Brain microvascular endothelial cell (primary cell): ENCODE results near the gene CABP7.

Experiments used
- DNase-seq: peaks from one replicate; pipeline ENCODE4 v3.0.0-alpha.2; 2020
- H3K27ac ChIP-seq: fragments of 250-450 bp; sonication (Bioruptor Pico); 2 replicates; pipeline ENCODE4 v1.5.1; 2020; ENCODE audit warnings: mild to moderate bottlenecking, moderate library complexity
- H3K27me3 ChIP-seq: fragments of 250-450 bp; sonication (Bioruptor Pico); replicated peaks from 2 replicates; pipeline ENCODE4 v1.5.1; 2020; ENCODE audit warnings: mild to moderate bottlenecking
- H3K36me3 ChIP-seq: fragments of 250-450 bp; sonication (Bioruptor Pico); replicated peaks from 2 replicates; pipeline ENCODE4 v1.5.1; 2020; ENCODE audit warnings: mild to moderate bottlenecking
- H3K4me3 ChIP-seq: 2 replicates; pipeline ENCODE4 v1.5.1; 2011; ENCODE audit warnings: low read depth, mild to moderate bottlenecking, control low read depth, low read length, moderate library complexity
- in situ Hi-C: cut with HindIII; loops from 2 replicates; pipeline ENCODE4 v1.10.0; 2017; ENCODE audit warnings: low sequenced_read_pairs, low pct_ligation_motif_present
- TF ChIP-seq, protein P1 (sequence below): IDR thresholded peaks from 2 replicates; pipeline ENCODE4 v1.5.1; 2011; ENCODE audit warnings: low read depth, mild to moderate bottlenecking, moderate library complexity, low read length, control low read depth, inconsistent platforms; ENCODE audit errors: missing control alignments

Gene CABP7

DNA sequence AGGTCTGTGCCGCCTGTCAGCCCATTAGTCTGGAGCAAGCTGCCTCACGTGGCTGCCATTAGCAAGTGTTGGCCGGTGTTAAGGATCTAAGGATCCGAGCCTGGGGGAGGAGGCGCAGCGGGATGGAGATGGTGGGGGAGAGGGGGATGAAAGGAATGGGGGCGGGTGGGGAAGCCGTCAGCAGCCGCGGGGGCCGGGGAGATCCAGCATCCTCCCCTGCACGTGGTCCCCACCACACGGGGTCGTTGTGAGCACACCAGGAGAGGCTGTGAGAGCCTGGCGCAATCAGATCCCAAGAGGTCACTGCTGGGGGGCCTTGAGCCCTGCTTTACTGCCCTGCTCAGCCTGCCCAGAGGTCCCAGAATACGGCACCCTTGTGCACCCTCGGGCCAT is 7.3 kb downstream of the CABP7 start:
- in situ Hi-C loops, result no loop called here
- DNase-seq, result no peak
- no peak overlapping the region for H3K27ac ChIP-seq
- TF ChIP-seq, protein P1, sequence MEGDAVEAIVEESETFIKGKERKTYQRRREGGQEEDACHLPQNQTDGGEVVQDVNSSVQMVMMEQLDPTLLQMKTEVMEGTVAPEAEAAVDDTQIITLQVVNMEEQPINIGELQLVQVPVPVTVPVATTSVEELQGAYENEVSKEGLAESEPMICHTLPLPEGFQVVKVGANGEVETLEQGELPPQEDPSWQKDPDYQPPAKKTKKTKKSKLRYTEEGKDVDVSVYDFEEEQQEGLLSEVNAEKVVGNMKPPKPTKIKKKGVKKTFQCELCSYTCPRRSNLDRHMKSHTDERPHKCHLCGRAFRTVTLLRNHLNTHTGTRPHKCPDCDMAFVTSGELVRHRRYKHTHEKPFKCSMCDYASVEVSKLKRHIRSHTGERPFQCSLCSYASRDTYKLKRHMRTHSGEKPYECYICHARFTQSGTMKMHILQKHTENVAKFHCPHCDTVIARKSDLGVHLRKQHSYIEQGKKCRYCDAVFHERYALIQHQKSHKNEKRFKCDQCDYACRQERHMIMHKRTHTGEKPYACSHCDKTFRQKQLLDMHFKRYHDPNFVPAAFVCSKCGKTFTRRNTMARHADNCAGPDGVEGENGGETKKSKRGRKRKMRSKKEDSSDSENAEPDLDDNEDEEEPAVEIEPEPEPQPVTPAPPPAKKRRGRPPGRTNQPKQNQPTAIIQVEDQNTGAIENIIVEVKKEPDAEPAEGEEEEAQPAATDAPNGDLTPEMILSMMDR, result peak; percentile 65
- H3K36me3 ChIP-seq, result no peaks in the 10 kb centered on the region
- H3K4me3 ChIP-seq, result no peak overlapping the region
- H3K27me3 ChIP-seq, result no peaks in the 10 kb centered on the region

DNA sequence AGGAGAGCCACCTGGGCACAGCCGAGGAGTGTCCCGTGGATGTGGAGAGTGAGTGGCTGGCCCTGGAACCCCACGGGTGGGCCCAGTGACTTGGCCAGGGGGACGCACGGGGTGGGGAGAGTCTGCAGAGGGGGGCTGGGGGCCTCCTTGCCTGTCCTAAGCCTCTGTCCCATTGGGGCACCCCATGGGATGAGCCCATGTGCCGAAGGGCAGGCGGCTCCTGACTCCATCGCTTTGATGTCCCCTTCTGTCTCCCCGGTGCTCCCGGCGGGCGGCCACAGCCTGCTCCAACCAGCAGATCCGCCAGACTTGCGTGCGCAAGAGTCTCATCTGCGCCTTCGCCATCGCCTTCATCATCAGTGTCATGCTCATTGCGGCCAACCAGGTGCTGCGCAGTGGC is 9.4 kb downstream of the CABP7 start:
- DNase-seq, result no peak
- in situ Hi-C loops, result no loop called here
- no peaks in the 10 kb centered on the region for H3K27me3 ChIP-seq
- H3K36me3 ChIP-seq, result no peaks in the 10 kb centered on the region
- H3K4me3 ChIP-seq, result no peak overlapping the region
- no peak overlapping the region for H3K27ac ChIP-seq
- TF ChIP-seq, protein P1, result no peak

DNA sequence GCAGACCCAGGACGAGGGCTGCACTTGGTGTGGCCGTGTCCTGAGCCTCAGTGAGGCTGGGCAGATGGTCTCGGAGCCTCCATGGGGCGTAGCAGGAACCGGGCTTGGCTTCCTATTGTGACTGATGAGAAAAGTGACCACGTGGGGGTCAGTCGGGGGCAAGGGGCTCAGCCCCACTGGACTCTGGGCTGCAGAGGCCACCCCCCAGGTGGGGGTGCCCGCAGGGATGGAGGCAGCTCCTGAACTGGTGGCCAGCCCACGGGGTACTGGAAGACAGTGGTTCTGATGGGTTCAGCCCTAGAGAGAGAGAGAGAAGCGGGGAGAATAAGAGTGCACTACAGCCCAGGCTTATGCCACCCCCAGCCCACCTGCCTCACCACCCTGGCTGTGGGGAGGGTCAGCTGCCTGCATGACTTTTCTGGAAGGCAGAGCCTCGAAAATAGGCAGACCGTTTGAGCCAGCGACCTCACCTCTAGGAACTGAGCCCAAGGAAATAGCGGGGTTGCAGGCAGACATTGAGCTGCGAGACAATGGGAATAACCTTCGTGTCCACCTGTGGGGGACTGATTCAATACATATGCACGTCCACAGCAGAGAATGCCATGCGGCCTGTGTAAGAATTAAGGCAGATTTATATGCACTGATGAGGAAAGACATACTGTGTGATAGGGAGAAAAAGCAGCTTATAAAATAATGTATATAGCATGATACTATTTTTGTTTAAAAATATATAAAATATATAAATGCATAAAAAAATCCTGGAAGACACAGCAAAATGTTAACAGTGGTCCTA is 11.5 kb downstream of the CABP7 start:
- H3K4me3 ChIP-seq, result no peak overlapping the region
- in situ Hi-C loops, result no loop called here
- no peaks in the 10 kb centered on the region for H3K36me3 ChIP-seq
- TF ChIP-seq, protein P1, result no peak
- no peak for DNase-seq
- no peaks in the 10 kb centered on the region for H3K27me3 ChIP-seq
- no peak overlapping the region for H3K27ac ChIP-seq

DNA sequence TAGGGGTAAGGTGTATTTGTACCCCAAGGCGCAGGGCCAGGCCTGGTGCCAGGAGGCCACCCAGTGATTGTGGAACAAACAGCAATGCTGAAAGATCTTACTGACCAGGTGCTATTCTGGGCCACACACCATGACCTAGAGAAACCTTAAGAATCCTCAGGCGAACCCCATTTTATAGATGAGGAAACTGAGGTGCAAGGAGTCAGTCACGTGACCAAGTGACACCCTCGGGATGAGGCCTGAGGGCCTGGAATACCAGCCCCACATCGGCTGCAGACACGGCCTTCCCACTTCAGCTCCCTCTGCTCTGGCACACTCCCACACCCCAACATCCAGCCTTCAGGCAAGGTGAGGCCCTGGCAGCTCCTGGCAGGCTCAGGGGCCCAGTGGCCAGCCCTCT is 13.1 kb downstream of the CABP7 start:
- in situ Hi-C loops, result no loop called here
- no peak for DNase-seq
- Histone ChIP-seq H3K27me3 (no peaks in the 10 kb centered on the region), H3K27ac (no peak overlapping the region), H3K36me3 (no peaks in the 10 kb centered on the region), H3K4me3 (no peak overlapping the region)
- TF ChIP-seq, protein P1, result no peak

DNA sequence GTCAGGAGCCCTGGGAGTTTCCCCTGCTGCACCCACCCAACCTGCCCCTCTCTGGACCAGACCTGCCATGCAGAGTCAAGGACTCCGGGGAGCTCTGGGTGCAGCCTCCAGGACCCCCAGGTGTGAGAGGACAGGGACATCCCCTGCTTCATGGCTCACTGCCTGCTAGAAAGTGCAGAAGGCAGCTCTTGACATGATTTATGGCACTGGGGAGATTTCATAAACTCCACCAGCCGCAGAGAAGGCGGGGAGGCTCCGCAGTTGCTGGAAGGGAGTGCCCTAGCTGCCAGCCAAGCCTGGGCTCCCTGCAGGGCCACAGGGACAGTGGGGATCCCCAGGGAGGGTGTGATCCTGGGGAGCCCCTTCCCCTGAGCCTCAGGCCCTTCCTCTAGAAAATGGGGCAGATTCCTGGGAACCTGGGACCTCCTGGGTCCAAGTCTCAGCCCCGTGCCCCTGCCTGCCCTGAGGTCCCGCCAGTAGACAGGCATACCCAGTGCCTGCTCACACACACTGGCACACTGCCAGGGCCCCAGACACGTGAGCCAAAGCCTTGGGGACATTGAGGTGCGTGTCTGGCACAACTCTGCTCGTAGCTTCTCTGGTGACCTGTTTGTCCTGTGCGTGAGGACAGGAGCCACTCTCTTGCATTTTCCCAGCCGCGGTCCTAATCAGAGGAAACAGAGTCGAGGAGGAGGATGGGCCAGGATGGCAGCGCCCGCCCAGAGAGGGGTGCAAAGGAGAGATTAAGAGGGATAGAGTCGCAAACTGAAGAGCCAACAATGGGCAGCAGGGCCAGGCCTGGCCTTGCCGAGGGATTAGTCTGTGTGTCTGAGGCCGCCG is 13.8 kb downstream of the CABP7 start:
- H3K36me3 ChIP-seq, result no peaks in the 10 kb centered on the region
- in situ Hi-C loops, result no loop called here

More for the DNA sequence above, 13.8 kb downstream of the CABP7 start:
- Histone ChIP-seq H3K27ac (no peak overlapping the region), H3K27me3 (no peaks in the 10 kb centered on the region), H3K4me3 (no peak overlapping the region)
- TF ChIP-seq, protein P1, result no peak
- DNase-seq, result no peak
